ENCODE results near the gene CNPY1.

The CNPY1 gene

GRCh38 chr7:155464948-155465739, 81.2 kb downstream of the CNPY1 start:
- no peaks in the 10 kb centered on the region for H3K36me3 ChIP-seq (ENCODE audit: insufficient read depth, low read length)
- no peak for TF ChIP-seq CTCF (IDR thresholded peaks at IDR 0.05; ENCODE audit: low read length)
- no peak for TF ChIP-seq EZH2 (IDR thresholded peaks at IDR 0.05; ENCODE audit: borderline replicate concordance, low read length)
- no peak overlapping the region for H3K27ac ChIP-seq (ENCODE audit: low read depth, low read length, poor library complexity, severe bottlenecking)
- no peak overlapping the region for H3K4me2 ChIP-seq (ENCODE audit: low read length)
- no peaks in the 10 kb centered on the region for H3K79me2 ChIP-seq (ENCODE audit: insufficient read depth, low read length)
- no peak overlapping the region for H2AFZ ChIP-seq (ENCODE audit: low read length)
- no peaks in the 10 kb centered on the region for H4K20me1 ChIP-seq (ENCODE audit: insufficient read depth, low read length)
- H3K9ac ChIP-seq (ENCODE audit: low read length): no peak overlapping the region
- no peak overlapping the region for H3K4me3 ChIP-seq (ENCODE audit: low read depth, low read length, poor library complexity, severe bottlenecking)
- no peaks in the 10 kb centered on the region; the same call in 1 of the 2 replicates for H3K27me3 ChIP-seq (ENCODE audit: insufficient read depth, low read length)
- H3K9me2 ChIP-seq (ENCODE audit: low read depth, low read length): no peaks in the 10 kb centered on the region
- H3K9me3 ChIP-seq (ENCODE audit: low read length): no peaks in the 10 kb centered on the region
- H3F3A ChIP-seq (ENCODE audit: insufficient read depth, low read length): no peaks in the 10 kb centered on the region
- no peaks in the 10 kb centered on the region for H3K4me1 ChIP-seq (ENCODE audit: insufficient read depth, low read length, severe bottlenecking)

GRCh38 chr7:155464183-155464582, 82.2 kb downstream of the CNPY1 start:
- Histone ChIP-seq H3K27me3 (ENCODE audit: insufficient read depth, low read length) (no peaks in the 10 kb centered on the region; the same call in 1 of the 2 replicates), H3K4me2 (ENCODE audit: low read length) (no peak overlapping the region), H3K36me3 (ENCODE audit: insufficient read depth, low read length) (no peaks in the 10 kb centered on the region), H3K79me2 (ENCODE audit: insufficient read depth, low read length) (no peaks in the 10 kb centered on the region), H3K4me1 (ENCODE audit: insufficient read depth, low read length, severe bottlenecking) (no peaks in the 10 kb centered on the region), H3K27ac (ENCODE audit: low read depth, low read length, poor library complexity, severe bottlenecking) (no peak overlapping the region), H3K4me3 (ENCODE audit: low read depth, low read length, poor library complexity, severe bottlenecking) (no peak overlapping the region), H3K9me3 (ENCODE audit: low read length) (no peaks in the 10 kb centered on the region), H2AFZ (ENCODE audit: low read length) (no peak overlapping the region), H4K20me1 (ENCODE audit: insufficient read depth, low read length) (no peaks in the 10 kb centered on the region), H3K9ac (ENCODE audit: low read length) (no peak overlapping the region), H3K9me2 (ENCODE audit: low read depth, low read length) (no peaks in the 10 kb centered on the region), H3F3A (ENCODE audit: insufficient read depth, low read length) (no peaks in the 10 kb centered on the region)
- TF ChIP-seq CTCF (IDR thresholded peaks at IDR 0.05; ENCODE audit: low read length) (no peak), EZH2 (IDR thresholded peaks at IDR 0.05; ENCODE audit: borderline replicate concordance, low read length) (no peak)

- Histone ChIP-seq H2AFZ (ENCODE audit: low read length) (no peak overlapping the region), H3K4me2 (ENCODE audit: low read length) (no peak overlapping the region), H3K9ac (ENCODE audit: low read length) (no peak overlapping the region), H4K20me1 (ENCODE audit: insufficient read depth, low read length) (no peaks in the 10 kb centered on the region), H3K4me3 (ENCODE audit: low read depth, low read length, poor library complexity, severe bottlenecking) (no peak overlapping the region), H3K79me2 (ENCODE audit: insufficient read depth, low read length) (no peaks in the 10 kb centered on the region), H3K9me3 (ENCODE audit: low read length) (no peaks in the 10 kb centered on the region), H3K4me1 (ENCODE audit: insufficient read depth, low read length, severe bottlenecking) (no peaks in the 10 kb centered on the region), H3K27ac (ENCODE audit: low read depth, low read length, poor library complexity, severe bottlenecking) (no peak overlapping the region), H3K9me2 (ENCODE audit: low read depth, low read length) (no peaks in the 10 kb centered on the region), H3F3A (ENCODE audit: insufficient read depth, low read length) (no peaks in the 10 kb centered on the region), H3K27me3 (ENCODE audit: insufficient read depth, low read length) (no peaks in the 10 kb centered on the region; the same call in 1 of the 2 replicates), H3K36me3 (ENCODE audit: insufficient read depth, low read length) (no peaks in the 10 kb centered on the region)
- no peak for TF ChIP-seq CTCF (IDR thresholded peaks at IDR 0.05; ENCODE audit: low read length)
- no peak for TF ChIP-seq EZH2 (IDR thresholded peaks at IDR 0.05; ENCODE audit: borderline replicate concordance, low read length)
These were observed 83.1 kb downstream of the CNPY1 start for GRCh38 chr7:155463114-155463811.

Measured in OCI-LY1 (cell line).